OCI-LY3 (cell line): ENCODE measurements around the gene PRR30.

Experiments
- H2AFZ ChIP-seq: fragments of 200-600, 300-600 bp; shearing (Covaris generic); 2 replicates; pipeline ENCODE4 v1.6.0; 2014; ENCODE audit warnings: antibody characterized with exemption, low read depth, low read length
- H3K27ac ChIP-seq: fragments of 200-600, 300-600 bp; sonication (generic); 2 replicates; pipeline ENCODE4 v1.5.1; 2014; ENCODE audit warnings: mild to moderate bottlenecking, low read length, moderate library complexity, mixed read lengths
- H3K27me3 ChIP-seq: fragments of 200-600, 300-600 bp; sonication (generic); 2 replicates; pipeline ENCODE4 v1.6.1; 2014; ENCODE audit warnings: low read depth, low read length, mixed read lengths
- H3K36me3 ChIP-seq: fragments of 200-600, 300-600 bp; sonication (generic); replicated peaks from 2 replicates; pipeline ENCODE3; 2014; ENCODE audit warnings: low read depth, low read length, mixed read lengths
- H3K4me1 ChIP-seq: fragments of 300-600, 200-600 bp; sonication (generic); 2 replicates; pipeline ENCODE4 v1.6.1; 2014; ENCODE audit warnings: low read length, mixed read lengths
- H3K4me2 ChIP-seq: fragments of 200-600, 300-600 bp; sonication (generic); 2 replicates; pipeline ENCODE4 v1.6.1; 2014; ENCODE audit warnings: low read length, mixed read lengths
- H3K4me3 ChIP-seq: fragments of 300-600, 200-600 bp; sonication (generic); 2 replicates; pipeline ENCODE4 v1.5.1; 2014; ENCODE audit warnings: antibody characterized with exemption, mild to moderate bottlenecking, low read length, moderate library complexity
- H3K79me2 ChIP-seq: fragments of 300-600, 200-600 bp; shearing (Covaris generic); 2 replicates; pipeline ENCODE4 v1.6.1; 2014; ENCODE audit warnings: mild to moderate bottlenecking, low read length, mixed read lengths
- H3K9ac ChIP-seq: fragments of 300-600, 200-600 bp; shearing (Covaris generic); 2 replicates; pipeline ENCODE4 v1.6.0; 2014; ENCODE audit warnings: mild to moderate bottlenecking, low read length, moderate library complexity
- H3K9me3 ChIP-seq: fragments of 200-600, 300-600 bp; shearing (Covaris generic); 2 replicates; pipeline ENCODE4 v1.6.1; 2014; ENCODE audit warnings: low read length, mixed read lengths; ENCODE audit not compliant: insufficient read depth
- H4K20me1 ChIP-seq: fragments of 200-600, 300-600 bp; sonication (generic); 2 replicates; pipeline ENCODE4 v1.6.1; 2016; ENCODE audit warnings: low read length, mixed read lengths; ENCODE audit not compliant: insufficient read depth
- EZH2phosphoT487 ChIP-seq: fragments of 200-600 bp; shearing (Covaris generic); IDR thresholded peaks from 2 replicates; pipeline ENCODE4 v1.6.1; 2018; ENCODE audit warnings: antibody characterized with exemption, mixed run types, low read depth
- TF ChIP-seq, protein P1 (sequence below): fragments of 200-600, 300-600 bp; sonication (generic); IDR thresholded peaks from 2 replicates; pipeline ENCODE4 v1.5.1; 2014; ENCODE audit warnings: antibody characterized with exemption, low read length, low read depth

Gene PRR30

DNA sequence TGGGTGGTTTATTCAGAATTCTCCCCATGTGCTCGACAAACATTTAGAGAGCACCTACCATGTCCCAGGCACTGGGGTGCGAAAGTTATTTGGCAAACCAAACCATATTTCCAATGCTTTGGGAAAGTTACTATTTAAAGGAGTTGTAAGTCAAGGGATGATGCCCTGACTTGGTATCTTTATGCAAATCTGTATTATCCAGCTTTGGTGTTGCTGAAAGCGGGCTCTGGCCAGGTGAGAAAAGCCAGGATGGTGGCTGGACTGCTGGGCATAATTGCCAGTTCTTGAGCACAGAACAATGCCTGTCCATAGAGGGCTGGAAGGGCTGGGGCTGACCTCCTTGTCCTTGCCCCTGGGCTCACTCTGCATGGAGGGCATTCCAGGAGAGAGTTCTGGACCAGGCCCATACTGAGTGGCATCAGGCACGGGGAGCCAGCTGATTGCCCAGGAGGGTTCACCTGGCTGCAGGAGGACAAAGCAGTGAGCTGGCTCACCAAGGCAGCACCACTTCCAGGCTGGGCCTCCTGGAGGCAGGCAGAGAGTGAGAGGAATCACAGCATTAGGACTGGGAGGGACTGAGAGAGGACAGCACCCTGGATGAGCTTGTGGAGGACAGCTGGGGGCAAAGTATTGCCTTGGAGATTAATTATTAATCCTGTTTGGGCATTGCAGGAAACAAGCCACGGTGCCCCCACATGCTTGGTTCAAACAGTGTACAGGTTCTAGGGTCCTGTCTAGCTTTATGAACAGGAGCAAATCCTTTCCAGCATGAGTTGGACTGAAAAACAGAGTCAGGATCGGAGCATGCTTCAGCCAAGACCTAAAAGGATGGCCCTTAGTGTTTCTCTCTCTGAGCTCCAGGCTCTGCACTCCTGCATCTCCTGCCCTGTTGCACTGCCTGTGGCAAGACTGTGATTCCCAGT lies 45.5 kb downstream of the PRR30 start:
- no peaks in the 10 kb centered on the region for H3K9me3 ChIP-seq
- H4K20me1 ChIP-seq = no peaks in the 10 kb centered on the region
- H3K79me2 ChIP-seq = no peaks in the 10 kb centered on the region
- no peaks in the 10 kb centered on the region for H3K36me3 ChIP-seq
- no peak overlapping the region for H3K27ac ChIP-seq
- no peaks in the 10 kb centered on the region for H3K27me3 ChIP-seq
- TF ChIP-seq, protein P1, sequence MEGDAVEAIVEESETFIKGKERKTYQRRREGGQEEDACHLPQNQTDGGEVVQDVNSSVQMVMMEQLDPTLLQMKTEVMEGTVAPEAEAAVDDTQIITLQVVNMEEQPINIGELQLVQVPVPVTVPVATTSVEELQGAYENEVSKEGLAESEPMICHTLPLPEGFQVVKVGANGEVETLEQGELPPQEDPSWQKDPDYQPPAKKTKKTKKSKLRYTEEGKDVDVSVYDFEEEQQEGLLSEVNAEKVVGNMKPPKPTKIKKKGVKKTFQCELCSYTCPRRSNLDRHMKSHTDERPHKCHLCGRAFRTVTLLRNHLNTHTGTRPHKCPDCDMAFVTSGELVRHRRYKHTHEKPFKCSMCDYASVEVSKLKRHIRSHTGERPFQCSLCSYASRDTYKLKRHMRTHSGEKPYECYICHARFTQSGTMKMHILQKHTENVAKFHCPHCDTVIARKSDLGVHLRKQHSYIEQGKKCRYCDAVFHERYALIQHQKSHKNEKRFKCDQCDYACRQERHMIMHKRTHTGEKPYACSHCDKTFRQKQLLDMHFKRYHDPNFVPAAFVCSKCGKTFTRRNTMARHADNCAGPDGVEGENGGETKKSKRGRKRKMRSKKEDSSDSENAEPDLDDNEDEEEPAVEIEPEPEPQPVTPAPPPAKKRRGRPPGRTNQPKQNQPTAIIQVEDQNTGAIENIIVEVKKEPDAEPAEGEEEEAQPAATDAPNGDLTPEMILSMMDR = no peak
- TF ChIP-seq EZH2phosphoT487 = no peak
- no peak overlapping the region for H3K4me3 ChIP-seq
- no peak overlapping the region for H3K9ac ChIP-seq
- peaks cover 8% of the 10 kb centered on the region; the same call in 1 of the 2 replicates for H3K4me1 ChIP-seq
- no peak overlapping the region for H3K4me2 ChIP-seq
- no peak overlapping the region for H2AFZ ChIP-seq

DNA sequence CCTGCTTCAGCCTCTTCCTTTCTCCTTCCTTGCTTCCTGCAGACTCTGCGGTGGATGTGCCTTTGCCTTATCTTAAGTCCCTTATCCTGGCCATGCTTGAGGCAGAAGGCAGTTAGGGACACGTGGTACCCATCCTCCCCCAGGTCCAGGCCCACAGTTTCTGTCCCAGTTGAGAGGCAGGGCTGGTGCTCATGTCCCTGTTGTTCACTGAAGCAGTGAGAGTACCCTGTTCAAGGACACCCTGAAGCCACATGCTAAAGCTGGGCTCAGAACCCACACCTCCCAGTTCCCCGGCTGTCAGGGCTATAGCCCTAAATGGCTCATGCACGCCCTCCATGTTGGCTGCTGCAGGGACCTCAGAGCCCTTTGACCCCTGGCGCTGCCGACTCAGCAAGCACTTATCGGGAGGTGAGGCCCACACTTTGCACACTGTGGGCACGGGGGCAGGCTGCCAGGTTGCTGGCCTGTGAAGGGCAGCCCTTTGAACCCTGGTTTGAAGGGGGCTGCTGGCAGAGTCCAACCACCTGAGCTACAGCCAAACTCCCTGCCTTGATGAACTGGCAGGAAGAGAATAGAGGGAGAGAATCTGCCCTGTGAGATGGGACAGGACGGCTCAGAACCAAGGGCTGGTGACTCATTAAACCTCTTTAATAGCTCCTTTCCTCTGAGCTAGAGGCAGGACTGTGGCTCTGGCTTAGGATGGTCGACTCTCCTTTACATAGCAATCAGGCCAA lies 46.3 kb downstream of the PRR30 start:
- H3K4me2 ChIP-seq = no peak overlapping the region
- no peak overlapping the region for H2AFZ ChIP-seq
- H3K27me3 ChIP-seq = no peaks in the 10 kb centered on the region
- no peaks in the 10 kb centered on the region for H3K36me3 ChIP-seq
- H3K9me3 ChIP-seq = no peaks in the 10 kb centered on the region
- no peak overlapping the region for H3K27ac ChIP-seq
- H3K79me2 ChIP-seq = no peaks in the 10 kb centered on the region
- H3K4me3 ChIP-seq = no peak overlapping the region
- TF ChIP-seq, protein P1 = no peak
- TF ChIP-seq EZH2phosphoT487 = no peak
- H3K4me1 ChIP-seq = peaks cover 8% of the 10 kb centered on the region; the same call in 1 of the 2 replicates
- H3K9ac ChIP-seq = no peak overlapping the region
- no peaks in the 10 kb centered on the region for H4K20me1 ChIP-seq

DNA sequence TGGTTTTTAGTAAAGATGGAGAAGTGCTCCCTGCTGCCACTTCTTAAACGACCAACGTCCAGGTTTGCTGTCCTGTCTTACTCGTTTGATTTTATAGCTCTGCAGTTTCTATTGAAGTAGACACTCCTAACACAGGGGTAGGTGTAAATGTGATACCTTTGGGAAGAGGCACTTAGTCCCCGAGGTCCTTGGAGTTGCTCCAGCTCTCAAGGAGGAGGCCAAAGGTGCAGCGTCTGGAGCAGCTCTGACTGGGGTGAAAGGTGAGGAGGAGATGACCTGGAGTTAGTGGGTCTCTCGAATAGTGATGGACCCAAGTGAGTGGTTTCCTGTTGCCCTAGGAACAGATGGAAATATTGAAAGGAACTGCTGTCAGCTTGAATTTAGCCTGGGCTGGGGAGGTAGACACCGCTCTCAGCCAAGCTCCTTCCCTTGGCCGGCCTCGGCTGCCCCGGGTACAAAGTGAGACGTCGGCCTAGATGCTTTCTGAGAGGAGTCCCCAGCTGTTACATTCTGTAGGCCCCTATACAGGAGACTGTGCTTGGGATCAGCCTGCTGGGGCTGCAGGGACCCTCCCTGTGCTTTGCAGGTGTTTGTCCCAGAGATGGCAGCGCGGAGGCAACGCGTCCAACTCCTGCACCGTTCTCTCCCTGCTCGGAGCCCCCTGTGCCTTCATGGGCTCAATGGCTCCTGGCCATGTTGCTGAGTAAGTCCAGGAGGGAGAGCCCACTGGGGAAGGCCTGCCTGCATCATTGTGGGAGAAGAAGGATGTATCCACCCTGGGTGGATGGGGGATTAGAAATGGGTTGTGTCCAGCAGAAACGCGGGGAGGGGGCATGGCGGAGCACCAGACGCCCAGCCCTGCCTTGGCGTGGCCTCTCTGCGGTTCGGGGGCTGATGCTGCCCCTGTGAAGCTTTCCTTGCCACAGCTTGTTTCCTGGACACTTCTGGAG lies 47.2 kb downstream of the PRR30 start:
- no peaks in the 10 kb centered on the region for H3K79me2 ChIP-seq
- no peaks in the 10 kb centered on the region for H3K36me3 ChIP-seq
- no peaks in the 10 kb centered on the region for H3K9me3 ChIP-seq
- H4K20me1 ChIP-seq = no peaks in the 10 kb centered on the region
- no peak overlapping the region for H3K27ac ChIP-seq
- no peak overlapping the region for H2AFZ ChIP-seq
- peaks cover 12% of the 10 kb centered on the region for H3K4me1 ChIP-seq
- no peak overlapping the region for H3K9ac ChIP-seq
- H3K27me3 ChIP-seq = no peaks in the 10 kb centered on the region
- TF ChIP-seq, protein P1 = no peak
- no peak for TF ChIP-seq EZH2phosphoT487
- no peak overlapping the region for H3K4me3 ChIP-seq
- no peak overlapping the region for H3K4me2 ChIP-seq
